22Rv1 (cell line): ENCODE data around the gene RAB20.
A peak's percentile ranks its signal among the peaks of the same experiment; 100 is the strongest.

Experiments used
- H3K27ac ChIP-seq: fragments of 450-650 bp; 2 replicates; pipeline ENCODE4 v1.5.1; 2017
- CTCF ChIP-seq: fragments of 450-650 bp; IDR thresholded peaks from 2 replicates; pipeline ENCODE4 v1.5.1; 2017; ENCODE audit warnings: mild to moderate bottlenecking
- ZFX ChIP-seq: fragments of 450-650 bp; IDR thresholded peaks from 2 replicates; pipeline ENCODE4 v1.6.1; 2017; ENCODE audit warnings: antibody characterized with exemption, borderline replicate concordance

Gene RAB20

GRCh38 chr13:110566171-110566570 is 4.6 kb upstream of the RAB20 start:
- no peak for TF ChIP-seq CTCF
- no peak for TF ChIP-seq ZFX
- H3K27ac ChIP-seq: no peak overlapping the region

GRCh38 chr13:110565296-110565695 is 3.8 kb upstream of the RAB20 start:
- TF ChIP-seq ZFX (no peak), CTCF (peak; percentile 35)
- H3K27ac ChIP-seq: no peak overlapping the region

- H3K27ac ChIP-seq: no peak overlapping the region
- TF ChIP-seq CTCF (no peak), ZFX (no peak)
Observed at GRCh38 chr13:110564472-110564985, 3.0 kb upstream of the RAB20 start.

- no peak overlapping the region for H3K27ac ChIP-seq
- no peak for TF ChIP-seq ZFX
- TF ChIP-seq CTCF: no peak
Observed at GRCh38 chr13:110563463-110563774, 1.9 kb upstream of the RAB20 start.

DNA sequence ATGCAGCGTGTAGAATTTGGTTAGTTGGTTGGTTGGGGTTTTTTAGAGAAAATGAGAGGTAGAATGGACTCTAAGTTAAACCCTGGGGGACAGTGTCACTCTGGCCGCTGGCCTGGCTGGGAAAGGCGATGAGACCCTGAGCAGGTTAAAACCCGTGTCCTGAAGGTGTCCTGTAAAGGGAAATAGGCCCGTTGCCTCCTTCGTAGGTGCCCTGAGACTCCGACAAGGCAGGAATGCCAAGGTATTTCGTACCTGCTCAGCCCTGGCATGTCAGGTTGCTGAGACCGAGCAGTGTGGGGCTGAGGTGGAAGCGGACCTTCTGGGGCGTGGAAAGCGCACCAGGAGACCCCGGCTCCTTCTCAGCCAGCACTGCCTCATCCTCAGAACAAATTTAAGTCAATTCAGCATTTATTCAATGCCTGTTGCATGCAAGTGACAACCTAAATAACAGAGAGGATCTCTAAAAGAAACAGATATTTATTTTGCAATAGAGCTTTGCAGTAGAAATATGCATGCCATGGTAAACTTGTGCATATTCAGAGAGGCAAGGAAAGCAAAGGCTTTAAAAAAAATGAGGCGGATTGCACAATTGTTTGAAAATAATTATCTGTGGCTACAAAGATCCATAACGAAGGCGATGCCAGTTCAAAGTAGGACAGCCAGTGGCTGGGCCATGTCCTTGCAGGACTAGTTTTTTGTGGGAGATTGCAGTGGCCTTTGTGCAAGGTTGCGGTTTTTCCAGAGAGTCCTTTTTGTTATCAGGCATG is 1.4 kb upstream of the RAB20 start:
- TF ChIP-seq CTCF (no peak), ZFX (no peak)
- H3K27ac ChIP-seq: no peak overlapping the region

GRCh38 chr13:110562036-110562597 is 595 bp upstream of the RAB20 start:
- TF ChIP-seq CTCF: no peak
- TF ChIP-seq ZFX: no peak
- peak overlapping the region; percentile 68 for H3K27ac ChIP-seq

DNA sequence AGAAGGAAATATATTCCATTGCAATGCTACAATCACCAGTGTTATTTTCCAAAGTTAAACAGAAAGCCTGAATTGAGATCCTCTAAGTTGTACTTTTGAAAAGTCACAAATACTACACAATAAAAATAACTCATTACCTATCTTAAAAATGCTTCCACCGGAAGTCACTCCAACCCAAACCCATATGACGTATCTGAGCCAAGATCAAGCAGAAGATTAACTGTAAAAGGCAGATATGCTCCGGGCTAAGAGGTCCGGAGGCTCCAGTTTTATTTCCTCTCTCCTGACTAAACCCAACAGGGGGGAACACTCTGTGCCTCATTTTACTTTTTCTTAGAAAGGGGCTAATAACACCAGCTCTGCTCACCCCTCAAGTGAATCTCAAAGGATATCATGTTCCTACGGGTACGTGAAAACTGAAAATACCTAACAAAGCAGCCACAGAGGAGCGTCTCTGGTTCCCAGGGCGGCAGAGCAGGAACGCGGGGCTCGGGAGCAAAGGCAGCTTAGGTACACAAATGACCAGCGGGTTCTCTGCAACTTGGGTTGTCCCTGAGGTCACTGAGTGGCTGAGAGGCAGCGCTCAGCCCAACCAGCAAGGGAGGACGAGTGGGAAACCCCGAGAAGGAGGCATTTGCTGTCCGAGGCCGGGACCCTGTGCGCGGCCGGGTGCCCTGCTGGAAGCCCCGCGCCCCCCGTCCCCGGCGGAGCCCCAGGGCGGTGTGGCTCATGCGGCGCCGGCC is 750 bp downstream of the RAB20 start:
- TF ChIP-seq CTCF: no peak
- no peak for TF ChIP-seq ZFX
- peak overlapping the region; percentile 68 for H3K27ac ChIP-seq
